Spleen (tissue), 7 donors: ENCODE results near the gene AKAP5.

Experiments used
- CTCF ChIP-seq, 11 experiments: fragments of 200-600 bp in 7 of 11; fragments of 450-650 bp in 4 of 11; sonication (generic) in 4 of 11; IDR thresholded peaks in 8 of 11; conservative IDR thresholded peaks in 3 of 11; 1 replicate in 7 of 11; 2 replicates in 4 of 11; pipeline versions ENCODE4 v1.4.0 to v1.8.0; 2016 to 2021; ENCODE audit warnings: antibody characterized with exemption in 11 of 11, inconsistent platforms in 4 of 11, mild to moderate bottlenecking in 1 of 11
- POLR2A ChIP-seq, 3 donors: fragments of 450-650 bp; IDR thresholded peaks; one replicate each; pipeline ENCODE4 v1.5.1; 2017; ENCODE audit warnings: antibody characterized with exemption in 3 of 3, mild to moderate bottlenecking in 1 of 3
- POLR2AphosphoS5 ChIP-seq, 3 donors: sonication (generic); formaldehyde crosslinking; IDR thresholded peaks; one replicate each; pipeline ENCODE4 v1.5.1; 2017; ENCODE audit warnings: antibody characterized with exemption in 3 of 3
- donor health status: DM: no; HTN: no; CAD: no; lungs with moderate emphysema.
- donor health status: DM: no; HTN: no; CAD: no.
- donor health status: DM: no; HTN: no; CAD: no.

GRCh38 chr14:64478634-64479250 is 13.4 kb downstream of the AKAP5 start:
- TF ChIP-seq POLR2A (IDR thresholded peaks at IDR 0.05): no peak
- TF ChIP-seq CTCF (IDR thresholded peaks at IDR 0.05 in 8 of 11, conservative IDR thresholded peaks at IDR 0.05 in 3 of 11): peak in 9 of 11 experiments; percentile 8 to 58 (median 46)
- TF ChIP-seq POLR2AphosphoS5 (IDR thresholded peaks at IDR 0.05): no peak
